ENCODE measurements around the gene LEUTX. TPM values are rescaled to one million over a fixed set of nuclear protein-coding genes. Genes with fewer than 3 reads are reported as not detected.
"Not testable (repeated sequence)": the region's sequence is repeated elsewhere in the genome, so short reads cannot be mapped to it uniquely, and the experiment has no call there.

LEUTX gene
- total and polyA plus RNA-seq, 2 donors (not counting 1 experiment from before 2014, with no cell fraction given), result not detected

- H3K9me3 ChIP-seq (ENCODE audit: control extremely low read depth in 1 of 3, control insufficient read depth in 2 of 3, insufficient read depth in 1 of 3, low read length in 2 of 3), result no peaks in the 10 kb centered on the region
- no peak overlapping the region for H3K27ac ChIP-seq (ENCODE audit: low read length in 2 of 2)
- no peaks in the 10 kb centered on the region for H3K79me2 ChIP-seq (ENCODE audit: control insufficient read depth, insufficient read depth, low read length)
- H2AFZ ChIP-seq (ENCODE audit: insufficient read depth, low read depth, low read length, poor library complexity, severe bottlenecking), result no peak overlapping the region
- POLR2A ChIA-PET, result no interaction called here
- Mint-ChIP-seq H3K9me3 (ENCODE audit: insufficient read depth) (no peaks in the 10 kb centered on the region), H3K4me3 (no peak overlapping the region), H3K4me1 (no peaks in the 10 kb centered on the region), H3K27me3 (peaks cover 4% of the 10 kb centered on the region), H3K27ac (no peak overlapping the region)
- WGBS (ENCODE audit: insufficient coverage), result 100% methylated on average over 1 of the region's 4 CpGs
- no peaks in the 10 kb centered on the region for H3K27me3 ChIP-seq (replicated peaks in 1 of 4; ENCODE audit: control extremely low read depth in 1 of 4, control insufficient read depth in 3 of 4, insufficient read depth in 4 of 4, low read length in 3 of 4)
- CTCF ChIA-PET, result interaction anchor here (0.7 to 2.3 kb wide), 3 partner anchors 18 to 99 kb away, joined by 4 to 7 read pairs (median 5); no protein-coding TSS in a partner anchor
- intact Hi-C loops (cut with micrococcal nuclease), result no loop called here
- H3K4me1 ChIP-seq (ENCODE audit: control insufficient read depth in 2 of 2, insufficient read depth in 2 of 2, low read length in 2 of 2), result no peaks in the 10 kb centered on the region
- TF ChIP-seq EZH2 (IDR thresholded peaks at IDR 0.05; ENCODE audit: borderline replicate concordance, insufficient read depth, low read depth, low read length, poor library complexity, severe bottlenecking) (no peak), CTCF (IDR thresholded peaks at IDR 0.05) (no peak)
- DNase-seq, result no peak
- H3K4me2 ChIP-seq (replicated peaks; ENCODE audit: low read depth, low read length, poor library complexity, severe bottlenecking), result no peak overlapping the region
- H3K9ac ChIP-seq (ENCODE audit: low read length), result no peak overlapping the region
- no peak overlapping the region for H3K4me3 ChIP-seq (ENCODE audit: control extremely low read depth in 1 of 5, extremely low read depth in 1 of 5, insufficient read depth in 1 of 5, low read depth in 2 of 5, low read length in 4 of 5)
- no peaks in the 10 kb centered on the region for H3K36me3 ChIP-seq (replicated peaks in 1 of 2; ENCODE audit: control extremely low read depth in 1 of 2, control insufficient read depth in 1 of 2, extremely low read depth in 1 of 2, insufficient read depth in 2 of 2, low read length in 1 of 2)
- H4K20me1 ChIP-seq (ENCODE audit: control insufficient read depth, insufficient read depth, low read length, poor library complexity, severe bottlenecking), result no peaks in the 10 kb centered on the region
- ATAC-seq (ENCODE audit: low read depth), result no peak
Measured at GRCh38 chr19:39811064-39811463, 32.4 kb downstream of the LEUTX start.

DNA sequence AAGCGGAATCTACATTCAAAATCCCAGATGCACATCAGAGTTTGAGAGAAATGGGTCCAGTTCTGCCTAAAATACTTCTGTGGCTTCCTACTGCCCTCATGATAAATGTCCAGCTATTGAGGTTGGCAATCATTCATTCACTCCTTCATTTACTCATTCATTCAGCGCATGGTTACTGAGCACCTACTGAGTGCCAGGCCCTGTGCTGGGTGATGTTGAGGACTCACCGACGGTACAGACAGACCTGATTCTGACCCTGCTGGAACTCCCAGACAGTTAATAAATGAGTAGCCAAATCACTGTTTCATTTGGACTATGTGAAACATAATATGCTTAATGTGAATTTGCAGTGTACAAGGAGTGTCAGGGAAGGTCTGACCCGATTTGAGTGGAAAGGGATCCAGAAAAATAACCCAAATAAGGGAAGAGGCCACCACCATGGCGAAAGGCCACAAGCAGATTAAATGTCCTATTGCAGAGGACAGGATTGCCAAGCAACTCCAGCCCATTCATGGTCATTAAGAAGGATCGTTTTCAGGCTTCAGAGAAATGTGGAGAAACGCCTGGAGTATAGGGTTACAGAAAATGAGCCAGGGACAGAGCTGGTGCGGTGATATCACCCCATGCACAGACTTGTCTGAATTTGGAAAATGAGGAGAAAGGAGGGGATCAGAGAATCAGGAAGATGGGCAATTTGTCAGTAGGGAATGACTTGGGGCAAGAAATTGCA is 34.8 kb downstream of the LEUTX start:
- Histone ChIP-seq H4K20me1 (ENCODE audit: control insufficient read depth, insufficient read depth, low read length, poor library complexity, severe bottlenecking) (no peaks in the 10 kb centered on the region), H3K79me2 (ENCODE audit: control insufficient read depth, insufficient read depth, low read length) (peaks cover 7% of the 10 kb centered on the region), H3K27ac (ENCODE audit: low read length in 2 of 2) (no peak overlapping the region), H3K4me3 (ENCODE audit: control extremely low read depth in 1 of 5, extremely low read depth in 1 of 5, insufficient read depth in 1 of 5, low read depth in 2 of 5, low read length in 4 of 5) (no peak overlapping the region), H3K9me3 (ENCODE audit: control extremely low read depth in 1 of 3, control insufficient read depth in 2 of 3, insufficient read depth in 1 of 3, low read length in 2 of 3) (no peaks in the 10 kb centered on the region), H3K4me2 (replicated peaks; ENCODE audit: low read depth, low read length, poor library complexity, severe bottlenecking) (no peak overlapping the region), H3K36me3 (replicated peaks in 1 of 2; ENCODE audit: control extremely low read depth in 1 of 2, control insufficient read depth in 1 of 2, extremely low read depth in 1 of 2, insufficient read depth in 2 of 2, low read length in 1 of 2) (peaks cover 0 to 2% of the 10 kb centered on the region in 2 experiments), H3K27me3 (replicated peaks in 1 of 4; ENCODE audit: control extremely low read depth in 1 of 4, control insufficient read depth in 3 of 4, insufficient read depth in 4 of 4, low read length in 3 of 4) (no peaks in the 10 kb centered on the region), H3K4me1 (ENCODE audit: control insufficient read depth in 2 of 2, insufficient read depth in 2 of 2, low read length in 2 of 2) (peaks cover 3 to 4% of the 10 kb centered on the region in 2 donors), H3K9ac (ENCODE audit: low read length) (no peak overlapping the region), H2AFZ (ENCODE audit: insufficient read depth, low read depth, low read length, poor library complexity, severe bottlenecking) (no peak overlapping the region)
- ATAC-seq (ENCODE audit: low read depth), result no peak
- intact Hi-C loops (cut with micrococcal nuclease), result no loop called here
- H3K27me3 Mint-ChIP-seq, result no peaks in the 10 kb centered on the region
- H3K4me1 Mint-ChIP-seq, result peaks cover 3% of the 10 kb centered on the region
- POLR2A ChIA-PET, result no interaction called here
- 92% methylated on average over 6 of the region's 9 CpGs for WGBS (ENCODE audit: insufficient coverage)
- no peaks in the 10 kb centered on the region for H3K9me3 Mint-ChIP-seq (ENCODE audit: insufficient read depth)
- CTCF ChIA-PET, result no interaction called here
- H3K27ac Mint-ChIP-seq, result no peak overlapping the region
- no peak for TF ChIP-seq EZH2 (IDR thresholded peaks at IDR 0.05; ENCODE audit: borderline replicate concordance, insufficient read depth, low read depth, low read length, poor library complexity, severe bottlenecking)
- DNase-seq, result no peak
- no peak overlapping the region for H3K4me3 Mint-ChIP-seq

DNA sequence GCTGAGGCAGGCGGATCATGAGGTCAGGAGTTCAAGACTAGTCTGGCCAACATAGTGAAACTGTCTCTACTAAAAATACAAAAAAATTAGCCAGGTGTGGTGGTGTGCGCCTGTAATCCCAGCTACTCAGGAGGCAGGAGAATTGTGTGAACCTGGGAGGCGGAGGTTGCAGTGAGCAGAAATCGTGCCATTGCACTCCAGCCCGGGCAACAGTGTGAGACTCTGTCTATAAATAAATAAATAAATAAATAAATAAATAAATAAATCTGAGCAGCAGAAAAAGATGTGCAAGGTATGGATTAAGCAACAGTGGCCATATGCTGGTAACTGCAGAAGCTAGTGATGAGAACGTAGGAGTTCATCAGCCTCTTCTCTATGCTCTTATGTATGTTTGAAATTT is 35.5 kb downstream of the LEUTX start:
- H2AFZ ChIP-seq (ENCODE audit: insufficient read depth, low read depth, low read length, poor library complexity, severe bottlenecking); POLR2A ChIA-PET; H4K20me1 ChIP-seq (ENCODE audit: control insufficient read depth, insufficient read depth, low read length, poor library complexity, severe bottlenecking); H3K27me3 Mint-ChIP-seq; H3K27ac Mint-ChIP-seq; H3K4me3 Mint-ChIP-seq; H3K27me3 ChIP-seq (replicated peaks in 1 of 4; ENCODE audit: control extremely low read depth in 1 of 4, control insufficient read depth in 3 of 4, insufficient read depth in 4 of 4, low read length in 3 of 4); H3K4me1 Mint-ChIP-seq; H3K36me3 ChIP-seq (replicated peaks in 1 of 2; ENCODE audit: control extremely low read depth in 1 of 2, control insufficient read depth in 1 of 2, extremely low read depth in 1 of 2, insufficient read depth in 2 of 2, low read length in 1 of 2); H3K4me2 ChIP-seq (replicated peaks; ENCODE audit: low read depth, low read length, poor library complexity, severe bottlenecking); ATAC-seq (ENCODE audit: low read depth); intact Hi-C loops (cut with micrococcal nuclease); H3K27ac ChIP-seq (ENCODE audit: low read length in 2 of 2); H3K9ac ChIP-seq (ENCODE audit: low read length); H3K9me3 Mint-ChIP-seq (ENCODE audit: insufficient read depth); H3K4me3 ChIP-seq (ENCODE audit: control extremely low read depth in 1 of 5, extremely low read depth in 1 of 5, insufficient read depth in 1 of 5, low read depth in 2 of 5, low read length in 4 of 5); DNase-seq; H3K9me3 ChIP-seq (ENCODE audit: control extremely low read depth in 1 of 3, control insufficient read depth in 2 of 3, insufficient read depth in 1 of 3, low read length in 2 of 3): not testable (repeated sequence)
- no CpG with 5 or more reads among the region's 6 CpGs for WGBS (ENCODE audit: insufficient coverage)
- CTCF ChIA-PET, result interaction anchor here (1.0 kb wide), 1 partner anchor 21 kb away, joined by 3 read pairs; no protein-coding TSS in a partner anchor
- peaks cover 10 to 11% of the 10 kb centered on the region in 2 donors for H3K4me1 ChIP-seq (ENCODE audit: control insufficient read depth in 2 of 2, insufficient read depth in 2 of 2, low read length in 2 of 2)
- H3K79me2 ChIP-seq (ENCODE audit: control insufficient read depth, insufficient read depth, low read length), result peaks cover 13% of the 10 kb centered on the region

Data from B cell (primary cell).